Measurements from ENCODE around the gene HSPE1.

DNA sequence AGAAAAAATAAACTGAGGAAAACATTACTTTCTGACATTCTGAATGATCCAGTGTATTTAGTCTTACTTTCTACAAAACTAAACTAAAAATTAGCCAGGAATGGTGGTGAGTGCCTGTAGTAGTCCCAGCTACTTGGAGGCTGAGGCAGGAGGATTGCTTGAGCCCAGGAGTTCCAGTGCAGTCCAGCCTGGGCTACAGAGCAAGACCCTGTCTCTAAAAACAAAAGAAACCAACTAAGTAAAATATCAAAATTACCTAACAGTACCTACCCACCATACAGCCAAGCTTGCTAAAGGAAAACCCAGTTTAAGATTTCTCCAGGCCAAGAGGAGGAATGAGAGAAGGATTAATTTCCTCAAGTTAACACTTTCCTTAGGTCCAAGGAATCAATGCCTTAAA lies 3.5 kb upstream of the HSPE1 start:
- TF ChIP-seq, protein P1, sequence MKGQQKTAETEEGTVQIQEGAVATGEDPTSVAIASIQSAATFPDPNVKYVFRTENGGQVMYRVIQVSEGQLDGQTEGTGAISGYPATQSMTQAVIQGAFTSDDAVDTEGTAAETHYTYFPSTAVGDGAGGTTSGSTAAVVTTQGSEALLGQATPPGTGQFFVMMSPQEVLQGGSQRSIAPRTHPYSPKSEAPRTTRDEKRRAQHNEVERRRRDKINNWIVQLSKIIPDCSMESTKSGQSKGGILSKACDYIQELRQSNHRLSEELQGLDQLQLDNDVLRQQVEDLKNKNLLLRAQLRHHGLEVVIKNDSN (IDR thresholded peaks at IDR 0.05): no peak
- no peak for TF ChIP-seq RAD21 (IDR thresholded peaks at IDR 0.05; ENCODE audit: low read depth)
- TF ChIP-seq CEBPB (IDR thresholded peaks at IDR 0.05): no peak
